Measurements from ENCODE around the gene TBX4. TPM values are rescaled to one million over a fixed set of nuclear protein-coding genes. Genes with fewer than 3 reads are reported as not detected.

The TBX4 gene
- total and polyA plus RNA-seq, 2 experiments from 2014 or later: not detected

GRCh38 chr17:61500287-61500686 lies 48.1 kb downstream of the TBX4 start (continued):
- TF ChIP-seq CTCF (conservative IDR thresholded peaks at IDR 0.05; ENCODE audit: low read depth in 2 of 2) (no peak), CREB1 (CRISPR knock-in tag; IDR thresholded peaks at IDR 0.05; ENCODE audit: low read depth) (no peak)

- TF ChIP-seq ZNF462 (CRISPR knock-in tag; IDR thresholded peaks at IDR 0.05) (no peak), STAT1 (IDR thresholded peaks at IDR 0.05; ENCODE audit: unreplicated experiment) (no peak), EZH2 (IDR thresholded peaks at IDR 0.05; ENCODE audit: low read depth, unreplicated experiment) (no peak), POLR2AphosphoS5 (IDR thresholded peaks at IDR 0.05; ENCODE audit: low read depth) (no peak), ETS1 (IDR thresholded peaks at IDR 0.05) (no peak), NANOG (IDR thresholded peaks at IDR 0.05; ENCODE audit: borderline replicate concordance) (no peak), ZNF331 (CRISPR knock-in tag; IDR thresholded peaks at IDR 0.05; ENCODE audit: low read depth) (no peak), CTCF (conservative IDR thresholded peaks at IDR 0.05; ENCODE audit: low read depth in 2 of 2) (no peak)
- Mint-ChIP-seq H3K27ac (no peak overlapping the region), H3K4me1 (peaks cover 5% of the 10 kb centered on the region; the same call in 2 of the 3 replicates), H3K9me3 (no peaks in the 10 kb centered on the region), H3K4me3 (no peak overlapping the region), H3K36me3 (ENCODE audit: low read depth) (no peaks in the 10 kb centered on the region), H3K27me3 (ENCODE audit: insufficient read depth, low read depth, poor library complexity) (peaks cover 2% of the 10 kb centered on the region)
- H3K4me2 ChIP-seq: no peak overlapping the region
- no peak for DNase-seq (ENCODE audit: low spot score)
- no peak overlapping the region for H2AFZ ChIP-seq
- no peaks in the 10 kb centered on the region for H3F3A ChIP-seq (replicated peaks; ENCODE audit: low read depth)
- no peak overlapping the region for H3K4me3 ChIP-seq
- ATAC-seq: no peak
- no peak overlapping the region for H3K27ac ChIP-seq (ENCODE audit: low read depth)
- H3K36me3 ChIP-seq (ENCODE audit: insufficient read depth): no peaks in the 10 kb centered on the region
- H3K4me1 ChIP-seq (ENCODE audit: insufficient read depth): no peaks in the 10 kb centered on the region
- no peaks in the 10 kb centered on the region for H3K27me3 ChIP-seq (ENCODE audit: insufficient read depth)
- H3K79me2 ChIP-seq (replicated peaks; ENCODE audit: insufficient read depth): no peaks in the 10 kb centered on the region
- H4K20me1 ChIP-seq (replicated peaks; ENCODE audit: insufficient read depth): no peaks in the 10 kb centered on the region
- no peaks in the 10 kb centered on the region for H3K9me2 ChIP-seq (ENCODE audit: insufficient read depth)
Observed at GRCh38 chr17:61502292-61502691, 50.1 kb downstream of the TBX4 start.

All from GM23338 (cell line).